Activated CD8-positive, alpha-beta memory T cell treated with anti-CD3 and anti-CD28 coated beads, Interleukin-2, amount 10 ng/mL, durations not matched to agents 7 days and 5 days (primary cell): ENCODE results near the gene FILIP1L. TPM values are rescaled to one million over a fixed set of nuclear protein-coding genes. Genes with fewer than 3 reads are reported as not detected.

ENCODE experiments used
- ATAC-seq: fragments of 150-1000 bp; cut with Tn5 transposase; one replicate; pipeline ENCODE4 v1.10.0; 2021; ENCODE audit warnings: moderate library complexity
- CTCF ChIA-PET: fragments of 350-600 bp; sonication (Branson Sonifier 250); formaldehyde crosslinking; loops from one replicate; lab custom pipeline; 2021; ENCODE audit warnings: antibody characterized with exemption; lab: Charles Lee
- DNase-seq: peaks from one replicate; pipeline ENCODE4 v3.0.0-alpha.2; 2020
- H3K27ac Mint-ChIP-seq: one replicate; pipeline ENCODE4 v1.8.0; 2021; ENCODE audit warnings: mild to moderate bottlenecking, mixed read lengths
- H3K27me3 Mint-ChIP-seq: one replicate; pipeline ENCODE4 v1.8.0; 2021; ENCODE audit warnings: mixed read lengths
- H3K36me3 Mint-ChIP-seq: one replicate; pipeline ENCODE4 v1.8.0; 2021; ENCODE audit warnings: mild to moderate bottlenecking, mixed read lengths
- H3K4me1 Mint-ChIP-seq: one replicate; pipeline ENCODE4 v1.8.0; 2021; ENCODE audit warnings: mixed read lengths
- H3K4me3 Mint-ChIP-seq: one replicate; pipeline ENCODE4 v1.8.0; 2021; ENCODE audit warnings: mild to moderate bottlenecking, moderate library complexity, mixed read lengths
- H3K9me3 Mint-ChIP-seq: one replicate; pipeline ENCODE4 v1.8.0; 2022; ENCODE audit warnings: low read depth, mixed read lengths
- total RNA-seq, 2 experiments: library from RNA; stranded (reverse); gene quantifications; one replicate each; pipeline ENCODE4 v1.2.3, GENCODE V29; 2021

FILIP1L gene
- total RNA-seq, 2 experiments from 2014 or later, result 2.4 to 15.5 TPM

DNA sequence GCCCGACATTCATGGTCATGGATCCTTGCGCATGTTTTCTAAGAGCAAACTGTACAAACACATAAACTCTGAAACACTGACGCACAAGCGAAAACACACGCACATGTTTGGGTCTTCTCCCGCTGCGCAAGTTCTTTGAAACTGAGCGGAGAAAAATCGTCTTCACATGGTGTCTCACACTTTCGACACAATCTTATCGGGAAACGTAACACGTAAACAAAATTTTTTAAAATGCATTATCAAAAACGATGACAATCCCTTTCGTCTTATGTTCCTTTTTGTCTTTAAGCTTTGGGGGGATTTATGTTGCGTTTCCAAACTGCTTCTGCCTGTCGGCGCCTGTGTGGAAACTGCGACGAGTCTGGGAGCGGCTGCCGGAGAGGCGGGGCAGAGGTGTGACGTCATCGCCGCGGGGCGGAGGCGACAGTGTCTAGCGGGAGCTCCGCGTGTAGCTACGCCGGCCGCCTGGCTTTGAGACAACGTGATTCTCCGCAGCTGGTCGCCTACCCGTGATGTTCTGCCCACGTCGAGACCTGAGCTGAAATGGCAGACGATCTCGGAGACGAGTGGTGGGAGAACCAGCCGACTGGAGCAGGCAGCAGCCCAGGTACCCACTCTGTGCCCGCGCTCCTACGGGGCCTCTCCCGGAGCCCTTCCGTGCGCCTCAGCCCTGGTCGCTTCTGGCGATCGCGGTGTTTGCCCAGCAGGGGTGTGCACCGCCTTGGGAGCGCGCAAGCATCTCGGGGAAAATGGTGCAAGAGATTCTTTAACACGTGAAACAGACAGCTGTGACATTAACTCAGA is 296.7 kb downstream of the FILIP1L start, which contains the start of gene CMSS1:
CMSS1 (plus strand) TSS at position 426 of the 804 bp plus-strand sequence.
- Mint-ChIP-seq H3K4me3 (peak within 1 kb of the TSS; percentile 100), H3K4me1 (peaks cover 40% of the 10 kb centered on the region), H3K27me3 (no peaks in the 10 kb centered on the region), H3K9me3 (no peaks in the 10 kb centered on the region), H3K36me3 (peaks cover 5% of the 10 kb centered on the region), H3K27ac (peak within 1 kb of the TSS; percentile 94)
- peak; percentile 96 for DNase-seq
- peak; percentile 97 for ATAC-seq
- CTCF ChIA-PET, result interaction anchor here (0.6 to 2.2 kb wide), 8 partner anchors 9 to 584 kb away, joined by 3 to 15 read pairs (median 4); no protein-coding TSS in a partner anchor

DNA sequence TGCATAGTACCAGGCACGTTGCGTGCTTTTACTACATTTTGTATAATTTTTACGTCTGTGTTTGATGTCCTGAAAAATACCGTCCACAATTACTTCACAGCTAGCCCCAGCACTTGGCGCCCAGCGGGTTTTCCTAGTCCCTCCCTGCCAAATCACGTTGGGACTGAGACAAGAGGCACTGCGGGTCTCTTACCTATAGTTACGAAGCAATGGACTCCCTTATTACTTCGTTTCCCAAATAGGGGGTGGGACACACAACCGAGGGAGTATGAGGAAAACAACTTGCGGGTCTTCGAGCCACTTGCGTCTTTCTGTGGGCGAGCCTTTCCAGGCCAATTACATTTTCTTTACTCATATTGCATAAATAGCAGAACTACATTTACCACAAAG is 297.3 kb downstream of the FILIP1L start:
- peaks cover 5% of the 10 kb centered on the region for H3K36me3 Mint-ChIP-seq
- CTCF ChIA-PET, result interaction anchor here (0.9 to 2.2 kb wide), 3 partner anchors 9 to 437 kb away, joined by 5 to 15 read pairs (median 10); no protein-coding TSS in a partner anchor
- peak overlapping the region; percentile 100 for H3K4me3 Mint-ChIP-seq
- no peak for ATAC-seq
- H3K27me3 Mint-ChIP-seq, result peaks cover 5% of the 10 kb centered on the region
- H3K4me1 Mint-ChIP-seq, result peaks cover 38% of the 10 kb centered on the region
- H3K9me3 Mint-ChIP-seq, result no peaks in the 10 kb centered on the region
- DNase-seq, result no peak
- peak overlapping the region; percentile 94 for H3K27ac Mint-ChIP-seq

GRCh38 chr3:99810403-99810802 is 303.9 kb downstream of the FILIP1L start:
- CTCF ChIA-PET, result no interaction called here
- Mint-ChIP-seq H3K4me3 (no peak overlapping the region), H3K27ac (no peak overlapping the region), H3K9me3 (peaks cover 5% of the 10 kb centered on the region), H3K27me3 (peaks cover 5% of the 10 kb centered on the region), H3K36me3 (peaks cover 5% of the 10 kb centered on the region), H3K4me1 (peaks cover 1% of the 10 kb centered on the region)
- DNase-seq (no peak), ATAC-seq (no peak)

- Mint-ChIP-seq H3K9me3 (peaks cover 6% of the 10 kb centered on the region), H3K27ac (no peak overlapping the region), H3K4me1 (peaks cover 1% of the 10 kb centered on the region), H3K27me3 (peaks cover 5% of the 10 kb centered on the region), H3K36me3 (peaks cover 6% of the 10 kb centered on the region), H3K4me3 (no peak overlapping the region)
- DNase-seq (no peak), ATAC-seq (no peak)
- CTCF ChIA-PET, result interaction anchor here (0.5 to 0.6 kb wide), 2 partner anchors 22 to 642 kb away, joined by 3 read pairs; no protein-coding TSS in a partner anchor
Measured at GRCh38 chr3:99809565-99809964, 304.7 kb downstream of the FILIP1L start.

GRCh38 chr3:99808163-99808794 is 306.0 kb downstream of the FILIP1L start:
- Mint-ChIP-seq H3K36me3 (peaks cover 6% of the 10 kb centered on the region), H3K27ac (no peak overlapping the region), H3K27me3 (peaks cover 5% of the 10 kb centered on the region), H3K4me1 (peaks cover 1% of the 10 kb centered on the region), H3K9me3 (peaks cover 9% of the 10 kb centered on the region), H3K4me3 (no peak overlapping the region)
- ATAC-seq, result no peak
- DNase-seq, result peak; percentile 46
- CTCF ChIA-PET, result interaction anchor here (0.6 to 1.9 kb wide), 9 partner anchors 9 to 991 kb away, joined by 3 to 10 read pairs (median 4); partner anchors contain the start of gene CMSS1

DNA sequence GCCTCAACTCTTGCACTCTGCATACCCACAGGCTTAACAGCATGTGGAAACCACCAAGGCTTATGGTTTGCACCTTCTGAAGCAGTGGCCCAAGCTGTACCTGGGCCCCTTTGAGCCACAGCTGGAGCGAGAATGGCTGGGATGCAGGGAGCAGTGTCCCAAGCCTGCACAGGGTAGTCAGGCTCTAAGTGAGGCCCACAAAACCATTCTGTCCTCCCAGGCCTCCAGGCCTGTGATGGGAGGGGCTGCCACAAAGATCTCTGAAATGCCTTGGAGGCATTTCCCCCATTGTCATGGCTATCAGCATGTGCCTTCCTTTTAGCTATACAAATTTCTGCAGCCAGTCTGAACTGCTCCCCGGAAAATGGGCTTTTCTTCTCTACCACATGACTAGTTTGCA is 309.1 kb downstream of the FILIP1L start:
- Mint-ChIP-seq H3K27ac (no peak overlapping the region), H3K36me3 (peaks cover 6% of the 10 kb centered on the region), H3K4me3 (no peak overlapping the region), H3K27me3 (no peaks in the 10 kb centered on the region), H3K4me1 (peaks cover 1% of the 10 kb centered on the region), H3K9me3 (peaks cover 9% of the 10 kb centered on the region)
- DNase-seq (no peak), ATAC-seq (no peak)
- CTCF ChIA-PET, result no interaction called here

- CTCF ChIA-PET, result no interaction called here
- ATAC-seq, result no peak
Measured at GRCh38 chr3:99803297-99803696, 311.0 kb downstream of the FILIP1L start.

GRCh38 chr3:99799422-99799821 is 314.9 kb downstream of the FILIP1L start:
- Mint-ChIP-seq H3K27me3 (no peaks in the 10 kb centered on the region), H3K36me3 (no peaks in the 10 kb centered on the region), H3K9me3 (peaks cover 3% of the 10 kb centered on the region), H3K4me3 (no peak overlapping the region), H3K4me1 (no peaks in the 10 kb centered on the region), H3K27ac (no peak overlapping the region)
- ATAC-seq (no peak), DNase-seq (no peak)
- CTCF ChIA-PET, result interaction anchor here (1.3 kb wide), 1 partner anchor 9 kb away, joined by 5 read pairs; no protein-coding TSS in a partner anchor

More at GRCh38 chr3:99803297-99803696, 311.0 kb downstream of the FILIP1L start:
- Mint-ChIP-seq H3K27me3 (no peaks in the 10 kb centered on the region), H3K4me3 (no peak overlapping the region), H3K4me1 (peaks cover 1% of the 10 kb centered on the region), H3K36me3 (peaks cover 6% of the 10 kb centered on the region), H3K9me3 (peaks cover 9% of the 10 kb centered on the region), H3K27ac (no peak overlapping the region)
- DNase-seq, result no peak

DNA sequence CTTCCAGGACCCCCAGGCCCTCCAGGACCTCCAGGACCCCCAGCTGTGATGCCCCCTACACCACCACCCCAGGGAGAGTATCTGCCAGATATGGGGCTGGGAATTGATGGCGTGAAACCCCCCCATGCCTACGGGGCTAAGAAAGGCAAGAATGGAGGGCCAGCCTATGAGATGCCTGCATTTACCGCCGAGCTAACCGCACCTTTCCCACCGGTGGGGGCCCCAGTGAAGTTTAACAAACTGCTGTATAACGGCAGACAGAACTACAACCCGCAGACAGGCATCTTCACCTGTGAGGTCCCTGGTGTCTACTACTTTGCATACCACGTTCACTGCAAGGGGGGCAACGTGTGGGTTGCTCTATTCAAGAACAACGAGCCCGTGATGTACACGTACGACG is 318.7 kb downstream of the FILIP1L start:
- Mint-ChIP-seq H3K4me1 (no peaks in the 10 kb centered on the region), H3K36me3 (no peaks in the 10 kb centered on the region), H3K27ac (no peak overlapping the region), H3K27me3 (peaks cover 9% of the 10 kb centered on the region), H3K4me3 (no peak overlapping the region), H3K9me3 (no peaks in the 10 kb centered on the region)
- CTCF ChIA-PET, result no interaction called here
- no peak for DNase-seq
- no peak for ATAC-seq

DNA sequence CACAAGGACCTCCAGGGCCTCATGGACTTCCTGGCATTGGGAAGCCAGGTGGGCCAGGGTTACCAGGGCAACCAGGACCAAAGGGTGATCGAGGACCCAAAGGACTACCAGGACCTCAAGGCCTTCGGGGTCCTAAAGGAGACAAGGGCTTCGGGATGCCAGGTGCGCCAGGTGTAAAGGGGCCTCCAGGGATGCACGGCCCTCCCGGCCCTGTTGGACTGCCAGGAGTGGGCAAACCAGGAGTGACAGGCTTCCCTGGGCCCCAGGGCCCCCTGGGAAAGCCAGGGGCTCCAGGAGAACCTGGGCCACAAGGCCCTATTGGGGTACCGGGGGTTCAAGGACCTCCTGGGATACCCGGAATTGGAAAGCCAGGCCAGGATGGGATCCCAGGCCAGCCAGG is 319.8 kb downstream of the FILIP1L start:
- Mint-ChIP-seq H3K27me3 (peaks cover 12% of the 10 kb centered on the region), H3K27ac (no peak overlapping the region), H3K36me3 (no peaks in the 10 kb centered on the region), H3K9me3 (no peaks in the 10 kb centered on the region), H3K4me1 (no peaks in the 10 kb centered on the region), H3K4me3 (no peak overlapping the region)
- DNase-seq (no peak), ATAC-seq (no peak)
- CTCF ChIA-PET, result no interaction called here

- Mint-ChIP-seq H3K27me3 (peaks cover 32% of the 10 kb centered on the region), H3K9me3 (no peaks in the 10 kb centered on the region), H3K4me1 (no peaks in the 10 kb centered on the region), H3K36me3 (no peaks in the 10 kb centered on the region), H3K27ac (no peak overlapping the region), H3K4me3 (no peak overlapping the region)
- CTCF ChIA-PET, result no interaction called here
- ATAC-seq (peak; percentile 55), DNase-seq (peak; percentile 41)
Measured at GRCh38 chr3:99789011-99789721, 325.1 kb downstream of the FILIP1L start.
